NCI-H2107 treated with DMSO at 0.1 percent for 48 hours (cell line): ENCODE data around the gene CBFA2T2.
"Not testable (repeated sequence)": the region's sequence is repeated elsewhere in the genome, so short reads cannot be mapped to it uniquely, and the experiment has no call there.

ENCODE experiments used
- DNase-seq: peaks from one replicate; lab custom pipeline; 2025; ENCODE audit not compliant: unreplicated experiment; lab: John Stamatoyannopoulos, UW

The CBFA2T2 gene

GRCh38 chr20:33503564-33503963 lies 13.7 kb downstream of the CBFA2T2 start:
- DNase-seq = no peak

- no peak for DNase-seq
These were observed 16.7 kb downstream of the CBFA2T2 start for GRCh38 chr20:33506576-33506975.

- DNase-seq = no peak
These were observed 17.6 kb downstream of the CBFA2T2 start for GRCh38 chr20:33507461-33507860.

GRCh38 chr20:33508015-33508414 lies 18.1 kb downstream of the CBFA2T2 start:
- not testable (repeated sequence) for DNase-seq

- not testable (repeated sequence) for DNase-seq
These were observed 19.2 kb downstream of the CBFA2T2 start for GRCh38 chr20:33509057-33509456.

GRCh38 chr20:33511876-33512275 lies 22.0 kb downstream of the CBFA2T2 start:
- not testable (repeated sequence) for DNase-seq

GRCh38 chr20:33515569-33516216 lies 25.8 kb downstream of the CBFA2T2 start:
- no peak for DNase-seq

GRCh38 chr20:33516882-33517281 lies 27.0 kb downstream of the CBFA2T2 start:
- DNase-seq = no peak

GRCh38 chr20:33518071-33518470 lies 28.2 kb downstream of the CBFA2T2 start:
- DNase-seq = no peak

GRCh38 chr20:33521461-33521860 lies 31.6 kb downstream of the CBFA2T2 start:
- peak; percentile 87 for DNase-seq

- no peak for DNase-seq
These were observed 32.4 kb downstream of the CBFA2T2 start for GRCh38 chr20:33522256-33522820.

GRCh38 chr20:33524261-33524660 lies 34.4 kb downstream of the CBFA2T2 start:
- DNase-seq = no peak

- DNase-seq = no peak
These were observed 36.9 kb downstream of the CBFA2T2 start for GRCh38 chr20:33526769-33527168.

GRCh38 chr20:33531047-33531877 lies 41.4 kb downstream of the CBFA2T2 start:
- no peak for DNase-seq

GRCh38 chr20:33531885-33532284 lies 42.0 kb downstream of the CBFA2T2 start:
- no peak for DNase-seq

GRCh38 chr20:33532753-33533459 lies 43.0 kb downstream of the CBFA2T2 start:
- no peak for DNase-seq

GRCh38 chr20:33535717-33536116 lies 45.8 kb downstream of the CBFA2T2 start:
- DNase-seq = not testable (repeated sequence)

- no peak for DNase-seq
These were observed 47.7 kb downstream of the CBFA2T2 start for GRCh38 chr20:33537608-33538007.

GRCh38 chr20:33539129-33539528 lies 49.2 kb downstream of the CBFA2T2 start:
- DNase-seq = no peak

GRCh38 chr20:33540427-33540826 lies 50.5 kb downstream of the CBFA2T2 start:
- no peak for DNase-seq

- no peak for DNase-seq
These were observed 51.2 kb downstream of the CBFA2T2 start for GRCh38 chr20:33541074-33541473.
